NCI-H748 treated with DMSO at 0.1 percent for 48 hours (cell line): ENCODE results near the gene CHMP1A.
"Not testable (repeated sequence)": the region's sequence is repeated elsewhere in the genome, so short reads cannot be mapped to it uniquely, and the experiment has no call there.

ENCODE experiments used
- DNase-seq: peaks from one replicate; lab custom pipeline; 2025; lab: John Stamatoyannopoulos, UW

CHMP1A gene

GRCh38 chr16:89691986-89692569 is 34.6 kb upstream of the CHMP1A start:
- no peak for DNase-seq

DNA sequence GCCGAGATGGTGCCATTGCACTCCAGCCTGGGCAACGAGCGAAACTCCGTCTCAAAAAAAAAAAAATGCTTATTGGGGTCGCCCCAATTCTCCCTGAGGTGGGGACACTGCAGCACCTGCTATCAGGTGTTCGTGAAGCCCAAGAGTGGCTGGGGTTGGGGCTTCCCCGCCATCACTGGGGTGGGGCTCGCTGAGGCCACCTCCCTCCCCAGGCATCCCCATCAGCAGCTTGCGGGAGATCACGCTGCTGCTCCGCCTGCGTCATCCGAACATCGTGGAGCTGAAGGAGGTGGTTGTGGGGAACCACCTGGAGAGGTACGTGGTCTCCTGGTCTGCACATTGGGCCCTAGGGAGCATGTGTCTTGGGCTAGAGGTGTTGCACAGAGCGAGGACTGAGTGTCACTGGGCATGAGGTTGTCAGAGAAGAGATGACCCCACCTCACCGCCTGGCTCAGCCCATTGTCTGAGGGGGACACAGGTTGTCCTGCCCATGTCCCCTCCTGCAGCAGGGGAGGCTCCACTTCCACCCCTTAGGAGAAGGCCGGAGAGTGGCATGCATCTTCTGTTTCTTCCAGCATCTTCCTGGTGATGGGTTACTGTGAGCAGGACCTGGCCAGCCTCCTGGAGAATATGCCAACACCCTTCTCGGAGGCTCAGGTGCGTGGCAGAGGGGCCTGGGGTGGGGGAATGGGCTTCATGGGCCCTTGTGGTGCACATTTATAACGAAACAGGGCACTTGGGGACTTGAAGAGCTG is 33.9 kb upstream of the CHMP1A start:
- DNase-seq, result no peak

GRCh38 chr16:89690392-89690901 is 32.9 kb upstream of the CHMP1A start:
- no peak for DNase-seq

DNA sequence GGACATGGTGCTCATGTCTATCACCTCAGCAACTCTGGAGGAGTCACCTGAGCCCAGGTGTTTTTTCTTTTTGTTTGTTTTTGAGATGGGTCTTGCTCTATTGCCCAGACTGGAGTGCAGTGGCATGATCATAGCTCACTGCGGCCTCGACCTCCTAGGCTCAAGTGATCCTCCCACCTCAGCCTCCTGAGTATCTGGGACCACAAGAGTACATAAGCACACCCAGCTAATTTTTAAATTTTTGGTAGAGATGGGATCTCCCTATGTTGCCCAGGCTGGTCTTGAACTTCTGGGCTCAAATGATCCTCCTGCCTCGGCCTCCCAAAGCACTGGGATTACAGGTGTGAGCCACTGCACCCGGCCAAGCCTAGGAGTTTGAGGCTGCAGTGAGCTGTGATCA is 32.1 kb upstream of the CHMP1A start:
- not testable (repeated sequence) for DNase-seq

DNA sequence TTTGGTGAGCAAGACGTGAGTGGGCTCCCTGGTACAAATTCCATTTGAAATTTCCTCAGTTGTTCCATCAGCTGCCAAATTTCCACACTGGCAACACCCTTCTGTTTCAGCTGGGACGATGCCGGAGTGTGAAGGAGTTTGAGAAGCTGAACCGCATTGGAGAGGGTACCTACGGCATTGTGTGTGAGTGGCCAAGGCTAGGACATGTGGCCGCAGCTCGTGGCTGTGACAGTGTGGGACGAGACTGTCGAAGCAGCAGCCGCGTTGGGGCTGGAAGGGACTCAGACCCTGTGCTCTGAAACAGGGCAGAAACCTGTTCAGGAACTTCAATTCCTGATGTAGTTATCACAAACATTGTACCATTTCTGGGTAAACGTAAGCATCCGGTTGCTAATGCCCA is 31.6 kb upstream of the CHMP1A start:
- DNase-seq, result no peak

- DNase-seq, result no peak
These were observed 30.9 kb upstream of the CHMP1A start for GRCh38 chr16:89688395-89688794.

- no peak for DNase-seq
These were observed 29.8 kb upstream of the CHMP1A start for GRCh38 chr16:89687092-89687940.

DNA sequence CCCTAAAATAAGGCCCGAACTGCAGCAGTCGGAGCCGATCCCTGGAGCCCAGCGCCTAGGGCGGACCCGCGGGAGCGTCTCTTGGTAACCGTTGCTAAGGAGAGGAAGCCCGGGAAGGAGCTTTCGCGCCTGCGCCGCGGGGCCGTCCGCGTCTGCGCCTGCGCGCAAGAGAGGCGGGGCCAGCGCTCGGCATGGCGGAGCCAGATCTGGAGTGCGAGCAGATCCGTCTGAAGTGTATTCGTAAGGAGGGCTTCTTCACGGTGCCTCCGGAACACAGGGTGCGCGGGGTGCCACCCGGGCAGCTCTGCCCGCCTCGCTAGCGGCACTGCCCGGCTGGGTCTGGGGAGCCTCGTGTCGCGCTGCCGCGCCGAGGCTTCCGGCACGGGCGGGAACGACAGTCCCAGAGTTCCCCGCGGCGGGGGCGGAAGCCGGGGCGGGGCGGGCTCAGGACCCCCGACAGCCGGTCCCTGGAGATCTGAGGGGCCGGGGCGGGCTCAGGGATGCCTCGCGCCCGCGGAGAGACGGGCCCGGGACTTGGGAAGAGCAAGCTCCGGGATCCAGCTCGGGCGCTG is 29.1 kb upstream of the CHMP1A start, which contains the start of gene CDK10:
TSS of gene CDK10 (plus strand) at position 170 of the 572 bp plus-strand sequence. CDS start at position 192, 22 bp downstream.
- DNase-seq, result peak; percentile 71

GRCh38 chr16:89685916-89686315 is 28.4 kb upstream of the CHMP1A start:
- no peak for DNase-seq

GRCh38 chr16:89678258-89678657 is 20.8 kb upstream of the CHMP1A start:
- no peak for DNase-seq

GRCh38 chr16:89672177-89672941 is 14.9 kb upstream of the CHMP1A start:
- DNase-seq, result no peak

DNA sequence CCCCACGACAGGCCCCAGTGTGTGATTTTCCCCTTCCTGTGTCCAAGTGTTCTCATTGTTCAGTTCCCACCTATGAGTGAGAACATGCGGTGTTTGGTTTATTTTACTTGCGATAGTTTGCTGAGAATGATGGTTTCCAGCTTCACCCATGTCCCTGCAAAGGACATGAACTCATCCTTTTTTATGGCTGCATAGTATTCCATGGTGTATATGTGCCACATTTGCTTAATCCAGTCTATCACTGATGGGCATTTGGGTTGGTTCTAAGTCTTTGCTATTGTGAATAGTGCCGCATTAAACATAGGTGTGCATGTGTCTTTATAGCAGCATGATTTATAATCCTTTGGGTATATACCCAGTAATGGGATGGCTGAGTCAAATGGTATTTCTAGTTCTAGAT is 14.1 kb upstream of the CHMP1A start:
- DNase-seq, result not testable (repeated sequence)

DNA sequence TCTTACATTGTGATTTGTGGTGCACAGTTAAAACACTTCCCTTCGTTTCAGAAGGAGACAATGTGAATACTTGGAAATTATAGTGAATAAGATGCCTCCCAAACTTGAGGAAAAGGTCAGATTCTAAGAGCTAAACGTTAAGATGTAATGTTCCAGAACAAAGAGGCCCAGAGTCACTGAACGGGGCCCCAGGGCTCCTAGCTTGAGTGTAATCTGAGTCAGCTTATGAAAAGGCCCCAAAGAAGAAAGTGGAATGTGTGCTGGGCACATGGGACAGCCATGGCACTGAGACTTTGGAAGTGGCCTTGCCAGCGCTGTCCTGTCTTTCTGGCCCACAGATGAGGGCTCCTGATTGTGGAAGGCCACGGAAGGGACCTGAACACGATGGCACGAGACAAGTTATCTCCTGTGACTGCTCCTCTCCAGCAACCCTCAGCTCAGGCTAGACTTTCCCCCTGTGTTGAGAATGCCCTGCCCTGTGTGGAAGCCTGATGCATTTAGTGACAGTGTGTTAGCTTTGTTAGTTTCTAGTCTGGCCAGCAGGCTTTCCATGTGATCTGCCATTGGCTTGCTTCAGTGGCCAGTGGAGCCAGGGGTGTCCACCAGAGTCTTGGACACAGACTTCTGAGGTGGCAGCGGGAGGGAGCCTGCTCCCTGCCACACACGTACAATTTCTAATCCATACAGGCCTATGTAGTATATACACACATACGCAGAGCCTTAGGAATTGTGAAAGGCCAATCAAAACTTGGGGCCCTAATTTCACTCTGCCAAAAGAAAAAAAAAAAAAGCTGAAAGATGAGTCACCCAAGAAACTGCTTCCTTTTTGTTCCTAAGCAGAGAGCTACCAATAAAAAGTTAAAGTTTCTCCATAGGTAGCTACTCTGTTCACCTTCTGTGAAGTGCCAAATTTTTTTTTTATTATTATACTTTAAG is 13.3 kb upstream of the CHMP1A start:
- DNase-seq, result no peak

DNA sequence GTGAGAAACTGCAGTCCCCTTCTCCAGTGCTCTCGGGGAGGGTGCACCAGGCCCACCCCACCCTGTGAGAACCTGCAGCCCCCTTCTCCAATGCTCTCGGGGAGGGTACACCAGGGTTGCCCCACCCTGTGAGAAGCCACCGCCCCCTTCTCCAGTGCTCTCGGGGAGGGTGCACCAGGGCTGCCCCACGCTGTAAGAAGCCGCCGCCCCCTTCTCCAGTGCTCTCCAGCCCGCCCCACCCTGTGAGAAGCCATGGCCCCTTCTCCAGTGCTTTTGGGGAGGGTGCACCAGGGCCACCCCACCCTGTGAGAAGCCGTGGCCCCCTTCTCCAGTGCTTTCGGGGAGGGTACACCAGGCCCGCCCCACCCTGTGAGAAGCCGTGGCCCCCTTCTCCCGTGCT is 12.2 kb upstream of the CHMP1A start:
- no peak for DNase-seq

DNA sequence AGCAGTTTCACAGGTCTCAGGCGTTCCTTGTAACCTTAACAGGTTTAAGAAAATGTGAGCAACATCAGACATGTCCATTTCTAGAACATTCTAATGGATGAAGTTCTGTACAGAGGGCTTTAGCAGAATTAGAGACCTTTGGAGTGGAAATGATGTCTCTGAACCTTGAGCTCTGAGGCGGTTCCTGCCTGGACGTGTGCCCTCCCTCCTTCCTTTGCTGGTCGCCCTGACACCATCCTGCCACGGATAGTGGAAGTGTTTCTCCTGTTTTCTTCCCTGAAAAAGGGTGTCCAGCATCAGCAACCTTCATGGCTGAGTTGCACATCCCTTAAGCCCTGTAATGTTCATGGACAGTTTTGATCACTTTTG is 11.3 kb upstream of the CHMP1A start:
- DNase-seq, result no peak

DNA sequence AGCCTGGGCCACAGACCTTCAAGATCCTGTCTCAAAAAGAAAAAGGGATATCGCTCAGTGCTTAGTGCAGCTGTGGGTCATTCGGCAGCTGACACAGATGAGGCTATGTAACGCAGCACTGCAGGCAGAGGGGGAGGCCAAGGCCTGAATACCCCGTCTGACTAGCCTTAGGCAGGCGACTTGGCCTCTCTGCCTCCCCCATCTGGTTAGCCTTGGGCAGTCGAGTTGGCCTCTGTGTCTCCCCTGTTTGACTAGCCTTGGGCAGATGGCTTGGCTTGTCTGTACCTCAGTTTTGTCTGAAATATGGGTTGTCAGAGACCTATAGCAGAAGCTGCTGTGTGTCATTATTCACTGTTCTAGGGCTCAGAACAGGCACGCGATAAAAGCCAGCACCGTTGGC is 10.1 kb upstream of the CHMP1A start:
- DNase-seq, result no peak

GRCh38 chr16:89667000-89667399 is 9.5 kb upstream of the CHMP1A start:
- DNase-seq, result not testable (repeated sequence)

DNA sequence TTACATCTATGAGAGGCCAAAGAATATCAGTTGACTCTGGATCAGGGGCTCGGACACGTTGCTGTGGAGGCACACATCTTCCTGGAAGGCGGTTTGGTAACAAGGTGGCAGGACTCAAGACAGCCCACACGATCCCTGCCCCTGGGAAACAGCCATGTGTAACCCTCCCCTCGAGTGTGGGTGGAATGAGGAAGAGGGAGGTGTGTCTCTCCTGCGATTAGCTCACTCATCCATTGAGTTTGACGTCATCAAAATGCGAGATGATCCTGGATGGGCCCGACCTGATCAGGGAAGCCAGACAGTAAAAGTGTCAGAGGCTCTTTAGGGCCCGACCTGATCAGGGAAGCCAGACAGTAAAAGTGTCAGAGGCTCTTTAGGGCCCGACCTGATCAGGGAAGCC is 6.7 kb upstream of the CHMP1A start:
- DNase-seq, result not testable (repeated sequence)

DNA sequence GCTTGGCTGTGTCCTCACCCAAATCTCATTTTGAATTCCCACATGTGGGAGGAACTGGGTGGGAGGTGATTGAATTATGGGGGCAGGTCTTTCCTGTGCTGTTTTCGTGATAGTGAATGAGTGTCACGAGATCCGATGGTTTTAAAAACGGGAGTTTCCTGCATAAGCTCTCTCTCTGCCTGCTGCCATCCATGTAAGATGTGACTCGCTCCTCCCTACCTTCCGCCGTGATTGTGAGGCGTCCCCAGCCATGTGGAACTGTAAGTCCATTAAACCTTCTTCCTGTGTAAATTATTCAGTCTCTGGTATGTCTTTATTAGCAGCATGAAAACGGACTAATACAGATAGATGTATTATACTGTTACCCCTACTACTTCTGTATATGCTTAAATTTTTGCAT is 3.7 kb upstream of the CHMP1A start:
- DNase-seq, result no peak

- DNase-seq, result no peak
These were observed 2.6 kb upstream of the CHMP1A start for GRCh38 chr16:89660146-89660545.
